GM19468 (cell line): ENCODE results near the gene SNAPC2.

ENCODE experiments used
- ATAC-seq: cut with Tn5 transposase; IDR thresholded peaks from one replicate; pipeline ENCODE4 v1.9.1; 2021; ENCODE audit warnings: mild to moderate bottlenecking, moderate library complexity, moderate number of reproducible peaks; ENCODE audit not compliant: unreplicated experiment; ENCODE audit errors: extremely low read depth

Gene SNAPC2

GRCh38 chr19:7919610-7920518 is at the start of gene SNAPC2:
TSS of gene SNAPC2 (plus strand) at chr19:7920338. CDS start at chr19:7920367, 29 bp downstream.
- peak; percentile 34 for ATAC-seq

- no peak for ATAC-seq
Measured at GRCh38 chr19:7870571-7871436, 49.3 kb upstream of the SNAPC2 start.

GRCh38 chr19:7871437-7872305 is 48.5 kb upstream of the SNAPC2 start:
- ATAC-seq = no peak

- ATAC-seq = no peak
Measured at GRCh38 chr19:7872306-7873204, 47.6 kb upstream of the SNAPC2 start.

- no peak for ATAC-seq
Measured at GRCh38 chr19:7873304-7874075, 46.6 kb upstream of the SNAPC2 start.

GRCh38 chr19:7874076-7874896 is 45.9 kb upstream of the SNAPC2 start, which contains the start of gene PRR36:
TSS of gene PRR36 (minus strand) at chr19:7874390. CDS start at chr19:7873689, 701 bp downstream.
- ATAC-seq = no peak

GRCh38 chr19:7874897-7875273 is 45.3 kb upstream of the SNAPC2 start:
- no peak for ATAC-seq

- no peak for ATAC-seq
Measured at GRCh38 chr19:7877249-7877836, 42.8 kb upstream of the SNAPC2 start.

GRCh38 chr19:7879111-7879807 is 40.9 kb upstream of the SNAPC2 start:
- no peak for ATAC-seq

- no peak for ATAC-seq
Measured at GRCh38 chr19:7879836-7880235, 40.3 kb upstream of the SNAPC2 start.

- ATAC-seq = no peak
Measured at GRCh38 chr19:7881910-7882309, 38.2 kb upstream of the SNAPC2 start.

- no peak for ATAC-seq
Measured at GRCh38 chr19:7883105-7883504, 37.0 kb upstream of the SNAPC2 start.

- no peak for ATAC-seq
Measured at GRCh38 chr19:7883796-7884570, 36.2 kb upstream of the SNAPC2 start.

GRCh38 chr19:7885818-7886217 is 34.3 kb upstream of the SNAPC2 start:
- no peak for ATAC-seq

- no peak for ATAC-seq
Measured at GRCh38 chr19:7887408-7888144, 32.6 kb upstream of the SNAPC2 start.
